HS-5 (cell line): ENCODE results near the gene CCER1.

Source experiments
- DNase-seq: peaks from one replicate; pipeline ENCODE4 v3.0.0-alpha.2; 2012; ENCODE audit warnings: low read depth

The CCER1 gene

DNA sequence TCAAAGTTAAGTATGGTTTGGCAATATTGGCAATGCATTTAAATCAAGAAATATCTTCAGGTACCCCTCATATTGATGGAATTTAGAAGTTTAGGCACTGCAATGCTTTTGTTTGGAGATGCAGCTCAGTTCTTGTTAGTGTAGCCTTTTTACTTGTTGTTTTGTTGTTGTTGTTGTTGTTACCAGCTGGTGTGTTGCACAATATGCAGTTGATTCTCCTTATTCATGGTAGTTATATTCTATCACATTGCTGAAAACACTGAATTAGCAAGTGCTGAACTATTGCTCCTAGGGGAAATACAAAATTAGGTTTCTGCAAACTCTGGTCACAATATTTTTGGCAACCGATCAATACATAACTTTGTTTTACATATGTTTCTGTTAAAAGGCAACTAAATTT lies 34.8 kb downstream of the CCER1 start:
- no peak for DNase-seq

DNA sequence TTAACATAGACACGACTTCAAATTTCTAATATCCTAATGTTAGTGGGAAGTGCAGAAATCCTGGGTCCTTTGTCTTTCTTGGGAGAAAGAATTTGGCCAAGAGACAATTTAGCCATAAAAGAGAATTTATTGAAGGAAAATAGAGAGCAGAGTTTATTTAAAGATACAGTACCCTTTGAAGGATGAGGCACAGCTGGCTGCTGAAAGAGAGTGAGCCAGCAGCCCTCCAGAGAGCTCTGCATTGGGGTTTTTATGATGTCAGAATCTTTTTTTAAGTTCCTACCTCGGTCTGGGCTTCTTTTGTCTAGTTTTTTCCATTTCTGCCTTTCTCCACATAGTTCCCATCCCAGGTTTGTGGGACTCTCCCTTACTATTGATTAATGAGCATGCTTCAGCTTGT lies 37.5 kb downstream of the CCER1 start:
- DNase-seq: no peak

DNA sequence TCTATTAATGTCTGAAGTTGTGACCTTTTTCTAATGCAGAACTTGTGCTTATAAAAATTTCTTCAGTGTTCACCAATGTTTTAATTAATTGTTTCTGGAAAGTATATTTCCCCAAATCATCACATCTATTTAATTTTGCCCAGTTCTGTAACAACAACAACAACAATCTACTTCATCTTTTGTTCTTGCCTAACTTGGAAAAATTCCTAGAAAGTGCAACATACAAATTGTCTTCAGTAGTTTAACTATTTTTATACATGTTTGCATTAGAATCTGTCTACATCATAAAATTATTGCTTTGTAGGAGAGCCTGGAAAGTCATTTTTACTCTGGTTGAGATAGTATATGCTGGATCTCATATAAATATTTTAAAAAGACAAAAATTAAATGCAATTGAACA lies 38.5 kb downstream of the CCER1 start:
- no peak for DNase-seq

DNA sequence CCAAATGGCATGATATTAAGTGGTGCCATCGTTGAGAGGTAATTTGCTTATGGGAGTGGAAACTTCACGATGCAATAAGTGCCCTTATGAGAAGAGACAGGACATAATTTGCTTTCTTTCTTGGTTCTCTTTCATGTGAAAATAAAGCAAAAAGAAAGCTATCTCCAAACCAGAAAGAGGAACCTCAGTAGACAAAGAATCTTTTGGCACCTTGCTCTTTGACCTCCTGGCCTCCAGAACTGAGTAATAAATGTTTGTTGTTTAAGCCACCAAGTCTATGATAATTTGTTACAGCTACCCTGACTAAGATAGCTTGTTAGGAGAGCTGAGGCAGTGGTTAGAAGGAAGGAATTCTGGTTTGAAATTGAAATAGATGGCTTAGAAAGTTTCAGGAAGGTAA lies 39.6 kb downstream of the CCER1 start:
- DNase-seq: no peak

- DNase-seq: no peak
Observed at GRCh38 chr12:90910958-90911357, 44.0 kb downstream of the CCER1 start.

DNA sequence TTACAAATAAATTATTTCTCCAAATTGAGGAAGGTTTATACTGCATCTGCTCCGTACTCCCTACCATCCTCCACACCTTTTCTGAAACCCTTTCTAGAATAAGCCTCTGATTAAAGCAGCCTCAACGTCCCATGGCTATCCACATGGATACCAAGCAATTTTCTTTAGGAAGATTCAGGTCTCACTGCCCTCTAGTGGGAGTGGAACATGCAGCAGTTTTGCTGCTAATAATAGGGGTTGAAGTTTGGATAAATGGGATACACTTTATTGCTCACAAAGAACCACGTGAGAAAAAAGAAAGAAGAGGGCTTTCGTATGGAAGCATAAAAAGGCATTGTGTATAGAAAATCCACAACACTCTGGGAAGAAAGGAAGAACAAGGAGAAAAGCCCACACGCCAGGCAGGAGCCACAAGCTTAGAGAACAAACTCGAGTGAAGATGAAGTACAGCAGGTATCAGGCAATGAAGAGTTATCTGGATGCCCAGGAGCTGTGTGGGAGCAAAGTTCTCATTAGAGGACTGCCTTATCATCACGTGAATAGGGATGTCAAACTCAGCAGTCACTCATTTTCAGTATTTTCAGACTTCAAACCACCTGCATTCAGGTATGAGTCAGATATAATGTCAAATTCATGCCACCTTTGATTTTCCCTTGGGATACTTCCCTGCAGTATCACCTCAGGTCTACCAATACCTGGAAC lies 45.8 kb downstream of the CCER1 start:
- no peak for DNase-seq

GRCh38 chr12:90908465-90908864 lies 46.5 kb downstream of the CCER1 start:
- DNase-seq: peak; percentile 53

GRCh38 chr12:90905691-90906370 lies 49.1 kb downstream of the CCER1 start:
- no peak for DNase-seq

- DNase-seq: no peak
Observed at GRCh38 chr12:90902596-90902995, 52.4 kb downstream of the CCER1 start.
